HG03066 (cell line): ENCODE data around the gene HPN.
"Not testable (repeated sequence)": the region's sequence is repeated elsewhere in the genome, so short reads cannot be mapped to it uniquely, and the experiment has no call there.

Source experiments
- ATAC-seq: cut with Tn5 transposase; IDR thresholded peaks from one replicate; pipeline ENCODE4 v1.9.1; 2021; ENCODE audit warnings: low read depth; ENCODE audit not compliant: unreplicated experiment

Gene HPN

DNA sequence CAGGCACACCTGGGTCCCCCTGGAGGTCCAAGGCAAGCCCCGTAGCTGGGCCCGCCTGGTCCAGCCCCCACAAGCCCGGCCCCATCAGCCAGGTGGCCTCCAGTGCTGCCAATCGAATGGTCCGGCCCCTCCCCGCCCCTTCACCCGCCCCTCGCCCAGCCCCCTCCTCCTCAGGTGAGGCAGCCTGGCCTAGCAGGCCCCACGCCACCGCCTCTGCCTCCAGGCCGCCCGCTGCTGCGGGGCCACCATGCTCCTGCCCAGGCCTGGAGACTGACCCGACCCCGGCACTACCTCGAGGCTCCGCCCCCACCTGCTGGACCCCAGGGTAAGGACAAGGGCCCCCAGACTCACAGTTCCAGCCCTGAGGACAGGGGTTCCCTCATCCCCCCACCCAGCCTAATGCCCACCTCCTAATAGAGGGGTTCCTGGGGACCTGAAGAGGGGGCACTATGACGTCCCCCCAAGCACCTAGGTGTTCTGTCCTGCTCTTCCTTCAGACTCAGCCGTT lies at the start of gene HPN:
TSS of gene HPN (plus strand) at position 174 of the 508 bp plus-strand sequence. CDS start 786 bp downstream, outside the sequence.
- ATAC-seq = no peak

DNA sequence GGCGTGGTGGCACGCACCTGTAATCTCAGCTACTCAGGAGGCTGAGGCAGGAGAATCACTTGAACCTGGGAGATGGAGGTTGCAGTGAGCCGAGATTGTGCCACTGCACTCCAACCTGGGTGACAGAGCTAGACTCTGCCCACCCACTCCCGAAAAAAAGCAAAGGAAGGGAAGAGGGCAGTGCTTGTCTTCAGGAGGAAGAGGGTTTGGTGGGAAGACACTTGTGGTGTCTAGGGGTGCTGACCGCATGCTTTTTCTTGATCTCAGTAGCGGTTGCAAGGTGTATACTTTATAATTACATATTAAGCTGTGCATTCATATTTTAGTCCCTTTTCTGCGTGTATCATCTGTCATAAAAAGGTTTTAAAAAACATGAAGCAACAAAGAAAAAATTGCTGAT lies 48.9 kb upstream of the HPN start:
- ATAC-seq = not testable (repeated sequence)

DNA sequence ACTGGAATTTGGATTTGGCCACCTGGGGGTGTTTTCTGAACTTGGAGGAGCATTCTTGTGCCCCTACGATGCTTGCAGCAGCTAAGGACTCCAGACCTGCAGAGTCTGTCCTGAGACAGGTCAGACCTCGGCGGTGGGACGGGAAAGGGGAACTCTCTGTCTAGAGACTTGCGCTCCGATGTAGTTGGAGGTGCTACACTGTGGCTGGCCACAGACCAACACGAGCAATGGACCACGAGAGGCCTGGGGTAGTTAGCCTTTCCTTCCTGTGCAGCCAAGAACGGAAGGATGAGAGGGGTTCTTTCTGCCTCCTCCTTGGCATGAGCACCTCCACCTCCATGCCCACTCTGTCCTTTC lies 47.3 kb upstream of the HPN start:
- ATAC-seq = no peak

DNA sequence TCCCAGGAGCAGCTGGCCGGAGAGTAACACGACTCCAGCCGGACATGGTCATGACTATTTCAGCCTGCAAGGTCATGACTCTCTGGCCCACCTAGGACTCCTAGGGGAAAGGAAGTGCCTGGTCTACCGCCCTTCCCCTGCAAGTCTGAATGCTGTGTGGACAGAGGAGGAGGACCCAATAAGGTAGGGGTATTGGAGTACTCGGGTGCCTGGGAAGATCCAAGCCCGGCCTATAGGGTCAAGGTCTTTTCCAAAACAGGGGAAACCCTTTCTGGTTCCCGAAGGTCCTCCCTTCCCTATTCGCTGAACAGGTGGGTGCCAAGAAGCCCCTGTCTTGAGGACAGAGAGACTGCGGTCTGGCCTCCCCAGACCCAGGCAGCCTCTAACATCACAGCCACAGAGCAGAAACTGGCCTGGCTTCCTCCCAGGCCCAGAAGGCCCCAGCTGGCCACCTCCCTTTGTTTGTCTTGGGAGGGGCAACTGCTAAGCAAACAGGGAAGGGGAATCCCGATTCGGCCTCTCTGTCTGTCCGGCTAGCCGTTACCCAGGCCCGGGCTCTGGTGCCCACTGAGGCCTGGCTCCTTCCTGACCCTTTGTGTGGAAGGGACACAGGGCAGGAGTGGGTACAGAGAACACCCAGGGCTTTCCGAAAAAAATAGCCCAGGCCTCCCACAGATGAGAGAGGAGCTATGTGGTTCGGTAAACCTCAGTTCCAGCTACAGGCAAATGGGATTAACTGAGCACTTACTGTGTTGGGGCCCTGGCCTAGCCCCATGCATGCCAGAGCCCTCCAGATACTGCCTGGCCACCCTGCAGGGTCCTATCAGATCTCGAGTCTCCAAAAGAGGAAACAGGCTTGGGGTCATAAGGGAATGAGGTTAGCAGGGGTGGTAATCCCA lies 46.6 kb upstream of the HPN start:
- ATAC-seq = no peak

DNA sequence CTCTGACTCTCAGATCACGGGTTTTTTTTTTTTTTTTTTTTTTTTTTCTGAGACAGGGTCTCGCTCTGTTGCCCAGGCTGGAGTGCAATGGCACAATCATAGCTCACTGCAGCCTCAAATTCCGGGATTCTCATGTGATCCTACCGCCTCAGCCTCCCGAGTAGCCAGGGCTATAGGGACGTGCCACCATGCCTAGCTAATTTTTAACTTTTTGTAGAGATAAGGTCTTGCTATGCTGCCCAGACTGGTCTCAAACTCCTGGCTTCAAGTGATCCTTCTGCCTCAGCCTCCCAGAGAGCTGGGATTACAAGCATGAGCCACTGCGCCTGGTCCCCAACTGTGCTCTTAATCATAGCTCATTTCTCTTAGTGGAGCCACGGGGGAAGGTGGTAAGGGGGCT lies 46.0 kb upstream of the HPN start:
- no peak for ATAC-seq

DNA sequence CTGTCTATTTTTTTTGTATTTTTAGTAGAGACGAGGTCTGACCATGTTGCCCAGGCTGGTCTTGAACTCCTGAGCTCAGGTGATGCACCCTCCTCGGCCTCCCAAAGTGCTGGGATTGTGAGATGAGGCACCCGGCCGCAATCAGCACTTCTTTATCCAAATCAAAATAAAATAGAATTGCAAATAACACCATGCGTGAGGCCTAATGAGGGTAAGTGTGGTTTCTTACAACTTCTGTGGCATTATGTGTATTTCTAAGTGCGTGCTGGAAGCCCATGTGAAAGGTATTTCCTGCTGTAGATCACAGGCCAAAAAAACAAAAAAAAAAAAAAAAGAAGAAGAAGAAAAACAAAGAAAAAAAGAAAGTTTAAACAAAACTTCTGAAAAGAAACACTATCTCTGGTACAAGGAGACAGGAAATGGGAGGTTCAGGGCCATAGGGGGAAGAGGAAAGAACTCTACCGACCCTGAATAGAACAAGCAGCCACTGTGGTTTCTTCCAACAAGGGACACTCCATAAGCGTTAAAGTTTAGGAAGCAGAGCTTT lies 44.4 kb upstream of the HPN start:
- ATAC-seq = no peak

DNA sequence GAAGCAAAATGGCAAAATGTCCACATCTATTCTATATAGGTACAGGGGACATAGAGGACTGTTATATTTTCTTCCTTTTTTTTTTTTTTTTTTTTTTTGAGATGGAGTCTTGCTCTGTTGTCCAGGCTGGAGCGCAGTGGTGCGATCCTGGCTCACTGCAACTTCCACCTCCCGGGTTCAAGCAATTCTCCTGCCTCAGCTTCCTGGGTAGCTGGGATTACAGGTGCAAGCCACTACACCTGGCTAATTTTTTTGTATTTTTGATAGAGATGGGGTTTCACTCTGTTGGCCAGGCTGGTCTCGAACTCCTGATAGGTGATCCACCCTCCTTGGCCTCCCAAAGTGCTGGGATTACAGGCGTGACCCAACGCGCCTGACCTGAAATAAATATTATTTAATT lies 43.3 kb upstream of the HPN start:
- ATAC-seq = not testable (repeated sequence)

DNA sequence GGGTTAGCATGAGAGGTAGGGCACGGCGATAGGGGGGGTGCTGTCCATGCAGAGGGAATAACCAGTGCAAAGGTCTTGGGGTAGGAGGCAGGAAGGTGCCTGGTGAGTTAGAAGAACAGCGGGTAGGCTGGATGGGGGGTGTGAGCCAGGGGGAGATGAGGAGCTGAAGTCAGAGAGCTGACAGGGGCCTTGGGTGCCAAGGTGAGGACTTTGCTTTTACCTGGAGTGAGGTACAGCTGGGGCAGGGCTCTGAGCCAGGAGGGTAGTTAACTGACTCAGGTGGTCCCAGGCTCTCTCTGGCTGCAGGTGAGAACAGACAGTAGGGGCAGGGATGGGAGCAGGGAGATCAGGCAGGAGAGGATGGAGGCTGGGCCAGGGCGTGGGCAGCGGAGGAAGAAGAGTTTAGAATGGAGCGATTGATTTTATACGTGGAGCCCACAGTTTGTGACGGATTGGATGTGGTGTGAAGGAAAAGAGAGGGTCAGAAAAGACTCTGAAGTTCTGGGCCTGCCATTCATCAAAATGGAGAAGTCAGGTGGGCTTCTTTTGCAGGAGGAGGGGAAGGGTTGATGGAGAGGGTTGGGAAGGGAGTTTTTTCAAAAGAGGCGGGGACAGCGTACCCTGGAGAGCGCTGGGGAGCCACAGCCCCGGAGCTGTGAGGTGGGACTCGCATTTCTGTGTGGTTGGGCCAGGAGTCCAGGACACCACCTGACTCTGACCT lies 42.6 kb upstream of the HPN start:
- no peak for ATAC-seq

DNA sequence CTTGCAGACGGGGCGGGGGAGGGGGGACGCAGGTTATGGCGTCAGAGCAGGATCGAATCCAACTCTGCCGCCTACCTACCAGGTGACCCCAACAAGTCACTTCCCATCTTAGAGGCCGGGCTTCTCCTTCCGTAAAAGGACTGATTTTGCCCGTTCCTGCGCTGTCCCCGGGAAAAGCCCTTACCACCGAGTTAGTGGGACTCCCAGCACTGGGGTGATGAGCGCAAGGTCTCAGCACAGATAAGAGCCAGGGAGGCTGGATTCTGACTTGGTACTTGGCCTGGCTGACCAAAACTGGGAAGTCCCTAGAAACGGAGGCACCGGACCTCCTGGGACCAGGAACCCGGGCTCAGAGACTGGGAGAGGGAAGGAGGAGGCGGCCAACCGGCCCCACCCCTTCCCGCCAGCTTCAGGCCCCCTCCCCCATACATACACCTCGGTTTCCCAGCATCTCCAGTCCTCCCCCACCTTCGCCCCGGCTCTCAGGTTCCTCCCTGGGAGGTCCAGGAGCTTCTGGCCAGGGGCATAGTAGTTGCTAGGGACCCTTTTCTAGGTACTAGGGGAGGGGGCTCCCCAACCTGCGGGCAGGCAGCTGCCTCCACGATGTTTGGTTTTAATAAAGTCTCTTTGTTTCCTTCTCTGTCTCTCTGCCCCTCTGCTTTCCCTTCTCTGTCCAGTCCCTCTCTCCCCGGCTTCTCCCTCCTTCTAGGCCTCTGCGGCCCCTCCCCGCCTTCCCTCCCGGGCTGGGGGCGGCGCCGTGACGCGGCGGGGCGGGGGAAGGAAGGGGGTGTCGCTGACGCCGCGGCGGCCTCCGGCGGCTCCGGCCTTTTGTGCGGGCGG lies 41.8 kb upstream of the HPN start, which contains the start of gene GRAMD1A:
TSS of gene GRAMD1A (plus strand) at position 826 of the 840 bp plus-strand sequence. CDS start 156 bp downstream, outside the sequence.
- peak; percentile 48 for ATAC-seq

DNA sequence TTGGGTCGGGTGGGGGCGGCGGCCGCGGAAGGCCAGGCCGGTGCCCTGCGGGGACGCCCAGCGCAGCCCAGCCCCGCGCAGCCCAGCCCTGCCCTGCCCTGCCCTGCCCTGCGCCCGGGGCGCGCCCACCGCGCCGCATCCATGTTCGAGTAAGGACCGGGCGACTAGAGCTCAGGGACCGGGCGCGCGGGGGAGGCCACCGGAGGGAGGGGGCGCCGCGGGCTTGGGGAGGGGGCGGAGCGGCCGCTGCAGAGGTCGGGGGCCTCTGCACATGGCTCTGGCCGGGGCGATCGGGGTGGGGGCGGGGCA lies 41.2 kb upstream of the HPN start:
- ATAC-seq = no peak

DNA sequence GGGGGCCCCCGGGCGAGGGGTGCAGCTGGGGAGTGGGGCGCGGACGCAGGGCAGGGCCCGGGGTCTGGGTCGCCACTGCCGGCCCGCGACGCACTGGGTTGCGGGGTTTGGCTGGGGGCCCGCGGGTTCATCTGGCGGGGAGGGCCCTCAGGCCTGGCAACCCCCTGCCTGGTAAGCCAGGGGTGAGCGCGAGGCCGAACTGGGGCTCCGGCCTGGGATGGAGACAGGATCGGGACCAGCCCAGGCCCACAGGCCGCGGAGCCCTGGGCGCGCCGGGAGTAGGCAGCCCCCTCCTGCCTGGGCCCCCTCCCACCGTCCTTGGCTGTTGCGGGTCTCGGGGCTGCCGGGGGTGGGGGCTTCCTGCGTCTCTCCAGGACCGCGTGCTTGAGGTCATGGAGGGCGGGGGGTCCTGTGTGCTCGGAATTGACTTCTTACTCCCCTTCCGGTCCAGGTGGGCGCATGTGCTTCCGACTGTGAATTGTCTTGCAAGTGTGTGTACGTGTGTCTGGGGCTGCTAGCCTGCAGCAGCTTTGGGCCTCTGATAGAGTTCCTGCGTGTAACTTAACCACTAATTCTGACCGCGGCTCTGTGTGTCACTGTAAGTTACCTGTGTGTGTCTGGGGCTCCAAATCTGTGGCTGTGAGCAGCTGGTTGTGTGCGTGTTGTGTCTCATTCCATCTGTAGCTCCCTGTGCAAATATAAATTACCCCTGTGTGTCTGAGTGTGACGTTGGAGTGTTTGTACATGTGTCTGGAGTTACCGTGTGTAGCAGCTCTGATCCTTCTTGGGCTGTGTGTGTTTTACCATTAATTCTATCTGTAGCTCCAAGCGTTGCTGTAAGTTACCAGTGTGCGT lies 40.6 kb upstream of the HPN start:
- ATAC-seq = peak; percentile 15

DNA sequence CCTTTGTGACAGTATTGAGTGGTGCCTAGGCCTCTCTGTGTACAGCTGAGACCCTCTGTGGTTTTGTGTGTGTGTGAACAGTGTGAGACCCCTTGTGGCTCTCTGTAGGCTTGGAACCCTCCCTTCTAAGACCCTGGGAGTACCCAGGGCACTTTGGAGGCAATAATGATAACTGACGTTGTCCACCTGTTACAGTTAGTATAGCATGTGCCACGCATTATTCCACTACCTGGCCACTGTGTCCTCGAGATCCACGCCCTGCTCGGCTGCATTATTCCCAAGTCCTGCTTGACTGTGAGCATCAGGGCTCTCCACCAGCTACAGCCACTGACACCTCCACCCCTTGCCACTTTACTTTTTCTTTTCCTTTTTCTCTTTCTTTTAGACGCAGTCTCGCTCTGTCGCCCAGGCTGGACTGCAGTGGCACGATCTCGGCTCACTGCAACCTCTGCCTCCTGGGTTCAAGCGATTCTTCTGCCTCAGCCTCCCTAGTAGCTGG lies 39.4 kb upstream of the HPN start:
- ATAC-seq = no peak

DNA sequence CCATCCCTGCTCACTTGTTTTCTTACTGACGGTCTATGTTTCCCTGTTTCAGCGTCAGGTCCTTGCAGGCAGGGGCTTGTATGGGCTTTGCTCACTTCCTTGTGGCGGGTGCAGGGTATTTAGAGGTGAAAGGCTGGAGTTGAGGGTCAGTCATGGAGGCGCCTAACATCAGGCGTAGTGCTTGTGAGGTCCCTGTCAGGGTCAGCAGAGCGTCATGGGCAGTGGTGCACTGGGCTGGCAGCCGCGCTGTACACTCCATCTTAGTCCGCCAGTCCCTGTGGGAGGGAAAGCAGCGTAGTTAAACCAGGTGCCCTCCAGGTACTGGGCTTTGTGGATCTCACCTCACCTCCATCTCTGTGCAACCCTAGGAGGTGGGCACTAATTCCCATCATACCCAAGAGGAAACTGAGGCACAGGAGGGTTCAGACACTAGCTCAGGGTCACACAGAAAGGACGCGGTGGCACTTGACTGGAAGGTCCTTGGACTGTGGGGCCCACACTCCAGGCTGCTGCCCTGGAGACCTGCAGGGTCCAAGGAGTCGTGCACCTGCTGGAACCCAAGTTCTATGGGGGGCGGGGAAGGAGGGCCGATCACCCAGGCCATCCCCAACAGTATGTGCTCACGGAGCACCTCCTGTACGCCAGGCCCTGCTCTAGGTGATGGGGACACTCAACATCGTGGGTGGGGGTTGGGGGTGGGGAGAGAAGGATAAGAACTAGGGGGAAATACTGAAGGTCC lies 36.8 kb upstream of the HPN start:
- ATAC-seq = no peak

DNA sequence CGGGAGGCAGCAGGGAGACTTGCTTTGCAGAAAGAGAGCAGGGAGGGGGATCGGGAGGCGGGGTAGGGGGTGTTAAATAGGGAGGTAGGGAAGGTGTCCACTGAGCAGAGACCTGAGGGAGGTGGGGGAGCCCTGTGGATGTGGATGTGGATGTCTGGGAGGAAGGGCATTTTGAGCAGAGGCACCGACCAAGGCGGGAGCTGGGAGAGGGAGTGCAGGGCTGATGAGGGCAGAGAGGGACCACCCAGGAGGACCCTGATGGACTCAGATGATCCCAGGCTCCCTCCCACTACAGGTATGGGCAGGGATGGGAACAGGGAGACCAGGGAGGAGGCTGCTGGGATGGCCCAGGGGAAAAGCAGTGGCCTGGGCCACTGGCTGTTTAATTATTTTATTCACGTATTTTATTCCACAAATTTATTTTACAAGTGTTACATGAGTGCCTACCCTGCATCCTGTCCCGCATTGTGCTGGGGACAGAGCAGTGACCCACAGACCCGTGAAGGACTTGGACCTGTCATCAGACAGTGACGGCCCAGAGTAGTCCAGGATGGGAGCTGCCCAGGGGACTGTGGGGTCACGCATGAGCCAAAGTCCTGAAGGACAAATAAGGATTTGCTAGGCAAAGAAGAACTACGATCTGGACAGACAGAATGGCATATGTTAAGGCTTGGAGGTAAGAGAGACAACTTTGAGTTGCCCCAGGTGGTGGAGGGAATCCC lies 36.1 kb upstream of the HPN start:
- ATAC-seq = no peak

DNA sequence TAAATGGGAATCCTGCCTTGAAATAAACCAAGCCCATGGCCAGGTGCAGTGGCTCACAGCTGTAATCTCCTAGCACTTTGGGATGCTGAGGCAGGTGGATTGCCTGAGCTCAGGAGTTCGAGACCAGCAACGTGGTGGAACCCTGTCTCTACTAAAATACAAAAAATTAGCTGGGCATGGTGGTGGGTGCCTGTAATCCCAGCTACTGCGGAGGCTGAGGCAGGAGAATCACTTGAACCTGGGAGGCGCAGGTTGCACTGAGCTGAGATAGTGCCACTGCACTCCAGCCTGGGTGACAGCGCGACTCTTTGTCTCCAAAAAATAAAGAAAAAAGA lies 35.5 kb upstream of the HPN start:
- not testable (repeated sequence) for ATAC-seq

DNA sequence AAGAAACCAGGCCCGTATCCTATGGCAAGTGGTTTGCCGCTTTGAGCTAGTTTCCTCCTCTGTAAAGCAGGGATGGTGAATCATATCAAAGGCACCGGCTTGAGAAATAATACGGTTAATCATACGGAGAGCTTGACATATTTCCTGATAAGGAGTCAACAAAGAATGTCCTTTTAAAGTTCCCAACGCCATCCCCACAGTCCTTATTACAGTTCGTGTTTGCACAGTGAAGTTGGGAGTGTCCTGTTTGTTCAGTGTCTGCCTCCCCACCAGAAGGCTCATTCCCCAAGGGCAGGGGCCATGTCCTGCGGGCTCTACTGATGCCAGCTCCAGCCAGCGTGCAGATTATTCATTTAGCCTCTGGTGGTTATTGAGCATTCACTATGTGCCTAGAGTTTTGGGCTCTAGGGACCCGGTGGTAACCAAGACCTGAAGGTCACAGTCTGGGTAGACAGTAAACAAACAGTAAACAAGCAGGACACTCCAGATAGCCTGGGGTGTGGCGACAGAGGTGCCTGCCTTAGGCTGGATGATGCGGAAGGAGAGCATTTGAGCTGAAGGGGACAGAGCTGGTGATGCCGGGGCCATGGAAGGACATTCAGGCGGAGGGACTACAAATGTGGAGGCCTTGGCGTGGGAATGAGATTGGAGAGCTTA lies 35.1 kb upstream of the HPN start:
- no peak for ATAC-seq

DNA sequence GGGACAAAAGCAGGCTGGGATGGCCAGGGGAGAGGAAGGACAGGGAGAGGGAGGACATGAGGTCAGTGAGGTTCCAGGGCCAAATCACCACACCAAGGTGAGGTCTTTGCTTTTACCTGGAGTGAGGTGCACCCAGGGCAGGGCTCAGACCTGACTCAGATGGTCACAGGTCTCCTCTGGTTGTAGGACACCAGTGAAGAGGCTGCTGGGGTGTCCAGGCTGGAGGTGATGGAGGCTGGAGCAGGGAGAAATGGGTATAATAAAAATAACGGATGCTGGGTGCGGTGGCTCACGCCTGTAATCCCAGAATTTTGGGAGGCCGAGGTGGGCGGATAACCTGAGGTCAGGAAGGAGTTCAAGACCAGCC lies 34.5 kb upstream of the HPN start:
- no peak for ATAC-seq

DNA sequence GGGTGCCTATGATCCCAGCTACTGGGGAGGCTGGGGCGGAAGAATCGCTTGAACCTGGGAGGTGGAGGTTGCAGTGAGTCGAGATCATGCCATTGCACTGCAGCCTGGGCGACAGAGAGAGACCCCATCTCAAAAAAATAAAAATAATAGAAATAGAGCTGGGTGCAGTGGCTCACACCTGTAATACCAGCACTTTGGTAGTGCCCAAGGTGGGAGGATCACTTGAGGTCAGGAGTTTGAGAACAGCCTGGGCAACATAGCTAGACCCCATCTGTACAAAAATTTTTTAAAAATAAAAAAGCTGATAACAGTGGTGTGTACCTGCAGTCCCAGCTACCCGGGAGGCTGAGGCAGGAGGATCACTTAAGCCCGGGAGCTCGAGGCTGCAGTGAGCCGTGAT lies 34.1 kb upstream of the HPN start:
- not testable (repeated sequence) for ATAC-seq
